Sigmoid colon (tissue), 7 donors: Measurements from ENCODE around the gene TANGO6. TPM values are rescaled to one million over a fixed set of nuclear protein-coding genes. Genes with fewer than 3 reads are reported as not detected.

Experiments used
- DNase-seq: peaks from one replicate; pipeline ENCODE4 v3.0.0-alpha.2; 2019
- H3K27ac ChIP-seq, 4 donors: fragments of 200-600 bp; sonication (generic); one replicate each; pipeline ENCODE4 v1.5.1; 2016 to 2019; ENCODE audit warnings: mild to moderate bottlenecking in 1 of 4
- H3K27me3 ChIP-seq, 3 donors: fragments of 200-600 bp; sonication (generic); one replicate each; pipeline ENCODE4 v1.5.1; 2019; ENCODE audit warnings: mild to moderate bottlenecking in 1 of 3
- H3K36me3 ChIP-seq, 4 donors: fragments of 200-600 bp; sonication (generic); one replicate each; pipeline ENCODE4 v1.5.1; 2016 to 2019
- H3K4me1 ChIP-seq, 4 donors: fragments of 200-600 bp; sonication (generic); one replicate each; pipeline ENCODE4 v1.5.1; 2017 to 2019
- H3K4me3 ChIP-seq, 4 donors: fragments of 200-600 bp; sonication (generic); one replicate each; pipeline ENCODE4 v1.5.1; 2017 to 2019; ENCODE audit warnings: mild to moderate bottlenecking in 2 of 4, moderate library complexity in 1 of 4
- H3K9me3 ChIP-seq, 4 donors: fragments of 200-600 bp in 3 of 4; sonication (generic) in 3 of 4; one replicate each; pipeline versions ENCODE4 v1.5.1 to v1.6.1; 2013 to 2019
- EP300 ChIP-seq, 4 donors: sonication (generic); formaldehyde crosslinking; IDR thresholded peaks; one replicate each; pipeline ENCODE4 v1.6.1; 2017; ENCODE audit warnings: antibody characterized with exemption in 4 of 4
- POLR2A ChIP-seq, 2 donors: fragments of 450-650 bp; IDR thresholded peaks; one replicate each; pipeline ENCODE4 v1.6.1; 2016; ENCODE audit warnings: antibody characterized with exemption in 2 of 2, mild to moderate bottlenecking in 2 of 2, moderate library complexity in 2 of 2
- POLR2AphosphoS5 ChIP-seq, 4 donors: sonication (generic); formaldehyde crosslinking; IDR thresholded peaks; one replicate each; pipeline ENCODE4 v1.6.1; 2017; ENCODE audit warnings: antibody characterized with exemption in 4 of 4
- WGBS, 2 donors: extraction: QIAGEN DNeasy Blood & Tissue Kit; methylation state at CpG; one replicate each; pipeline ENCODE4 v1.1.7; 2013; 5-methylcytosine and 5-hydroxymethylcytosine counted together
- intact Hi-C: fragments of 100-400 bp; cut with DNase I; formaldehyde crosslinking; loops from one replicate; pipeline ENCODE4 v1.15.1; 2023
- polyA plus RNA-seq, 3 donors: library from polyadenylated mRNA; stranded (reverse); fragments of 200-250 nt; gene quantifications; one replicate each; pipeline ENCODE4 v1.2.3, GENCODE V29; 2013
- total RNA-seq, 4 donors: library from RNA; depleted of rRNA; stranded (reverse); fragments of >200 nt; gene quantifications; one replicate each; pipeline ENCODE4 v1.1.0, GENCODE V29; 2016
- TF ChIP-seq, protein P1 (sequence below), 4 experiments: fragments of 450-650 bp in 3 of 4; fragments of 200-600 bp in 1 of 4; IDR thresholded peaks; one replicate each; pipeline ENCODE4 v1.5.1; 2016 to 2019; ENCODE audit warnings: antibody characterized with exemption in 4 of 4, mild to moderate bottlenecking in 3 of 4, moderate library complexity in 2 of 4
- donor health status: healthy with polysubstance abuse.
- donor health status: Bipolar disorder and iron deficiency.
- donor health status: healthy.

Gene TANGO6
- total and polyA plus RNA-seq, 7 donors: 0.92 to 23.5 (median 16.0) TPM

DNA sequence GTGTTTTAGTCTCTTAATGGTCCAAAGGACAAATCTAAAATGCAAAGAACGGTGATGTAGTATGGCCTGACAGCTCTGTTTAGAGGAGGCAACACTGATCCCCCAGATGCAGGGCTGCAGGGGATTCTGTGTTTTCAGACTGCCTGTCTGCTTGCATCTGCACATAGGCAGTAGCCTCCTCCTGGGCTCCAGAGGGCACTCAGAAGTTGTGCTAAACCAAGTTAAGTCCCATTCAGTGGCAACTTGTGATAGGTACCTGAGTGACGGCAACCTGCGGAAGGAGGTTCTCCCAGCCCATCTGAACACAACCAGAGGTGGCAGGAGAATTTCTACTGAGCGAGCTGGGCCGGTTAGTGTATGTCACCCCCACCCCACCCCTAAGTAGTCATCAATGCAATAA lies 272.0 kb downstream of the TANGO6 start:
- H3K9me3 ChIP-seq: no peaks in the 10 kb centered on the region
- H3K27me3 ChIP-seq: no peaks in the 10 kb centered on the region
- intact Hi-C loops: loop anchor here (10.0 kb wide), 1 partner anchor 411 kb away; no protein-coding TSS in a partner anchor
- no peak overlapping the region for H3K4me3 ChIP-seq
- peaks cover 6 to 68% (median 32%) of the 10 kb centered on the region in 4 donors for H3K36me3 ChIP-seq
- no peak overlapping the region for H3K27ac ChIP-seq
- DNase-seq: peak; percentile 14
- 93 to 95% methylated on average over 5 of the region's 5 CpGs for WGBS, 2 donors
- H3K4me1 ChIP-seq: peaks cover 0 to 11% (median 5%) of the 10 kb centered on the region in 4 donors
- TF ChIP-seq EP300 (IDR thresholded peaks at IDR 0.05): no peak
- TF ChIP-seq, protein P1, sequence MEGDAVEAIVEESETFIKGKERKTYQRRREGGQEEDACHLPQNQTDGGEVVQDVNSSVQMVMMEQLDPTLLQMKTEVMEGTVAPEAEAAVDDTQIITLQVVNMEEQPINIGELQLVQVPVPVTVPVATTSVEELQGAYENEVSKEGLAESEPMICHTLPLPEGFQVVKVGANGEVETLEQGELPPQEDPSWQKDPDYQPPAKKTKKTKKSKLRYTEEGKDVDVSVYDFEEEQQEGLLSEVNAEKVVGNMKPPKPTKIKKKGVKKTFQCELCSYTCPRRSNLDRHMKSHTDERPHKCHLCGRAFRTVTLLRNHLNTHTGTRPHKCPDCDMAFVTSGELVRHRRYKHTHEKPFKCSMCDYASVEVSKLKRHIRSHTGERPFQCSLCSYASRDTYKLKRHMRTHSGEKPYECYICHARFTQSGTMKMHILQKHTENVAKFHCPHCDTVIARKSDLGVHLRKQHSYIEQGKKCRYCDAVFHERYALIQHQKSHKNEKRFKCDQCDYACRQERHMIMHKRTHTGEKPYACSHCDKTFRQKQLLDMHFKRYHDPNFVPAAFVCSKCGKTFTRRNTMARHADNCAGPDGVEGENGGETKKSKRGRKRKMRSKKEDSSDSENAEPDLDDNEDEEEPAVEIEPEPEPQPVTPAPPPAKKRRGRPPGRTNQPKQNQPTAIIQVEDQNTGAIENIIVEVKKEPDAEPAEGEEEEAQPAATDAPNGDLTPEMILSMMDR (IDR thresholded peaks at IDR 0.05): no peak
- no peak for TF ChIP-seq POLR2AphosphoS5 (IDR thresholded peaks at IDR 0.05)
- no peak for TF ChIP-seq POLR2A (IDR thresholded peaks at IDR 0.05)

DNA sequence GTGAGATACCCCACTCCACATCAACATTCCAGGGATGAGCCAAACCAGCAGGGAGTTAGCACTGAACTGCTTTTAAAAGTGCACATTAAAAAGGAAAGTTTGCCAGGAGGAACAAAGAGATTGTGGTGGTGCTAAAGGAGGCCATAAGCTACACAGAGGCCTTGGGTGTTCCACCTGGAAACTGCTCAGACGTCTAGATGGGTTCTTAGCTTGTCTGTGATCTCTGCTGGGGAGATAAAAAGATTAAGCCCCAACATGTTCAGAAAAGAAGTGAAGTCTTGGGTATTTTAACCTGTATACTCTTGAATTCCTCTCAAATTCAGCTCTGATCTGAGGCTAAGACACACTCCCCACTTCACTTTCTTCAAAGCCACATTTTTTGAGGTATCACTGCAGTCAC lies 272.5 kb downstream of the TANGO6 start:
- intact Hi-C loops: loop anchor here (10.0 kb wide), 1 partner anchor 411 kb away; no protein-coding TSS in a partner anchor
- WGBS, 2 donors: 73 to 77% methylated on average over 1 of the region's 1 CpG

DNA sequence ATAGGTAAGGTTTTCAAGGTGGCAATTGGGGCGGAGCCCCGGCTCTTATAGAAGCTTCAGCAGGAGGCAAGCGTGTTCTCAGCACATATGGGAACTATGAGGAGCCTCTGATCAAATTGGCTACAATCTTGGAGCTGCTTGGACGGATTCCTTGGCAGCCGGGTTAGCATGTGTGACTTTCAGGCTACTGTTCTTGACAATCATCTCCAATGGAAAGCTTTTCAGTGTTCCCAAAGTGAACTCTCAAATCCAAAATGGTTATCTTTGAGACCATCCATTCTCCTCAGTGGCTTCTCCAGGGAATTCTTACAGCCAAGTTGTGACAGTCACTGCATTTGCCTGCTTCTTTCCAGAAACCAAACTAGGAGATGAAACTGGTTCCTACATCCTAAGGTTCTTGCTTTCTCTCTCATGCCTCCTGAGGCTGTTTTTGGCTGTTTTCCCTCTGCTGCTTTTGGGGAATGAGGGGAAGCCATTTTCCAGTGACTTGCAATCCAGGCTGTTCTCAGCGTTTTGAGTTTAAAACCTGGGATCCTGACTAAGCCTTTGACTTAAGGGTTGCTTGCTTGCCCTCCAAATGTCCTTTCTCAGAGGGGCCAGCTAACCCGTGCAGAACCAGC lies 273.0 kb downstream of the TANGO6 start:
- intact Hi-C loops: loop anchor here (10.0 kb wide), 1 partner anchor 412 kb away; no protein-coding TSS in a partner anchor
- H3K4me1 ChIP-seq: peaks cover 0 to 11% (median 5%) of the 10 kb centered on the region in 4 donors
- no peak for TF ChIP-seq POLR2AphosphoS5 (IDR thresholded peaks at IDR 0.05)
- TF ChIP-seq, protein P1 (IDR thresholded peaks at IDR 0.05): no peak
- TF ChIP-seq EP300 (IDR thresholded peaks at IDR 0.05): no peak
- TF ChIP-seq POLR2A (IDR thresholded peaks at IDR 0.05): no peak
- DNase-seq: peak; percentile 14
- H3K36me3 ChIP-seq: peaks cover 13 to 74% (median 39%) of the 10 kb centered on the region in 4 donors
- no peaks in the 10 kb centered on the region for H3K27me3 ChIP-seq
- no peak overlapping the region for H3K27ac ChIP-seq
- no peak overlapping the region for H3K4me3 ChIP-seq
- no peaks in the 10 kb centered on the region for H3K9me3 ChIP-seq
- 90 to 91% methylated on average over 7 of the region's 7 CpGs for WGBS, 2 donors

More for the DNA sequence above, 272.5 kb downstream of the TANGO6 start:
- H3K4me1 ChIP-seq: peaks cover 0 to 11% (median 5%) of the 10 kb centered on the region in 4 donors
- no peak for TF ChIP-seq EP300 (IDR thresholded peaks at IDR 0.05)
- TF ChIP-seq, protein P1 (IDR thresholded peaks at IDR 0.05): no peak
- no peak for TF ChIP-seq POLR2AphosphoS5 (IDR thresholded peaks at IDR 0.05)
- TF ChIP-seq POLR2A (IDR thresholded peaks at IDR 0.05): no peak
- H3K9me3 ChIP-seq: no peaks in the 10 kb centered on the region
- no peak overlapping the region for H3K27ac ChIP-seq
- peaks cover 9 to 71% (median 37%) of the 10 kb centered on the region in 4 donors for H3K36me3 ChIP-seq
- no peak overlapping the region for H3K4me3 ChIP-seq
- DNase-seq: no peak
- no peaks in the 10 kb centered on the region for H3K27me3 ChIP-seq

DNA sequence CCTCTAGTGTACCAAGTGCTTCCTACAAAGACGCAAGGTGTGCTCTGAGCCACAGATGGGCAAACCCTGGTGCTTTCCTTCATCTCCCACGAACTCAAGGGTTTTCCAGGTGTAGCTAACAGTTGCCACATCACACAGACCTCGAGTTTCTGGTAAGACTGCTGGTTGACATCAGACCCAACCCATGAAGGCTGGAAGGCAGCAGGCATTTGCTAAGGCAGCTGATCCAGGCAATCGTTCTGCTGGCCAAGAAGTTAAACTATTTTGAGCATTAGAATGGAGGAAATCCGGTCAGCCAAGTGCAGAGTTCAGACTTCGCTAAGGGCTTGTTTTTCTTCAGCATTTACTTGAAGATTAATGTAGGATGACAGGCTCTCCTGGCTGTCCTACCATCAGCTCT lies 273.6 kb downstream of the TANGO6 start:
- Histone ChIP-seq H3K27me3 (no peaks in the 10 kb centered on the region), H3K4me1 (peaks cover 0 to 11% (median 5%) of the 10 kb centered on the region in 4 donors), H3K9me3 (no peaks in the 10 kb centered on the region), H3K27ac (no peak overlapping the region), H3K4me3 (no peak overlapping the region), H3K36me3 (peaks cover 13 to 71% (median 39%) of the 10 kb centered on the region in 4 donors)
- 76 to 78% methylated on average over 6 of the region's 6 CpGs for WGBS, 2 donors
- intact Hi-C loops: loop anchor here (10.0 kb wide), 1 partner anchor 412 kb away; no protein-coding TSS in a partner anchor
- TF ChIP-seq POLR2AphosphoS5 (IDR thresholded peaks at IDR 0.05) (no peak), EP300 (IDR thresholded peaks at IDR 0.05) (no peak), POLR2A (IDR thresholded peaks at IDR 0.05) (no peak)
- TF ChIP-seq, protein P1 (IDR thresholded peaks at IDR 0.05): no peak
- peak; percentile 11 for DNase-seq
